Adipocyte (in vitro differentiated cells): ENCODE measurements around the gene INTU.

ENCODE experiments used
- DNase-seq: peaks from one replicate; pipeline ENCODE4 v3.0.0-alpha.2; 2015; ENCODE audit warnings: low read depth
- H3K27me3 ChIP-seq: replicated peaks from 2 replicates; pipeline ENCODE4 v1.7.0; 2013; ENCODE audit warnings: mild to moderate bottlenecking, low read length, moderate library complexity; ENCODE audit not compliant: control insufficient read depth, insufficient read depth
- H3K36me3 ChIP-seq: 2 replicates; pipeline ENCODE4 v1.7.0; 2013; ENCODE audit warnings: low read length, mild to moderate bottlenecking, moderate library complexity; ENCODE audit not compliant: control insufficient read depth, insufficient read depth, severe bottlenecking
- H3K4me1 ChIP-seq: 2 replicates; pipeline ENCODE4 v1.7.0; 2013; ENCODE audit warnings: mild to moderate bottlenecking, low read length, moderate library complexity; ENCODE audit not compliant: control insufficient read depth, insufficient read depth
- H3K4me3 ChIP-seq: 2 replicates; pipeline ENCODE4 v1.7.0; 2013; ENCODE audit warnings: mild to moderate bottlenecking, low read length, moderate library complexity
- H3K9ac ChIP-seq: 2 replicates; pipeline ENCODE4 v1.7.0; 2013; ENCODE audit warnings: mild to moderate bottlenecking, low read length, moderate library complexity
- H3K9me3 ChIP-seq: 2 replicates; pipeline ENCODE4 v1.7.0; 2013; ENCODE audit warnings: mild to moderate bottlenecking, low read length, moderate library complexity; ENCODE audit not compliant: control insufficient read depth

Gene INTU

GRCh38 chr4:127756906-127757305 lies 124.1 kb downstream of the INTU start:
- no peak overlapping the region for H3K4me3 ChIP-seq
- no peaks in the 10 kb centered on the region for H3K36me3 ChIP-seq
- H3K9ac ChIP-seq = no peak overlapping the region
- DNase-seq = no peak
- H3K4me1 ChIP-seq = no peaks in the 10 kb centered on the region
- H3K9me3 ChIP-seq = peaks cover 3% of the 10 kb centered on the region
- H3K27me3 ChIP-seq = no peaks in the 10 kb centered on the region

- H3K4me3 ChIP-seq = no peak overlapping the region
- H3K36me3 ChIP-seq = no peaks in the 10 kb centered on the region
- DNase-seq = no peak
- H3K9ac ChIP-seq = no peak overlapping the region
- H3K27me3 ChIP-seq = no peaks in the 10 kb centered on the region
- no peaks in the 10 kb centered on the region for H3K4me1 ChIP-seq
- H3K9me3 ChIP-seq = peaks cover 3% of the 10 kb centered on the region
Measured at GRCh38 chr4:127759228-127759820, 126.6 kb downstream of the INTU start.

DNA sequence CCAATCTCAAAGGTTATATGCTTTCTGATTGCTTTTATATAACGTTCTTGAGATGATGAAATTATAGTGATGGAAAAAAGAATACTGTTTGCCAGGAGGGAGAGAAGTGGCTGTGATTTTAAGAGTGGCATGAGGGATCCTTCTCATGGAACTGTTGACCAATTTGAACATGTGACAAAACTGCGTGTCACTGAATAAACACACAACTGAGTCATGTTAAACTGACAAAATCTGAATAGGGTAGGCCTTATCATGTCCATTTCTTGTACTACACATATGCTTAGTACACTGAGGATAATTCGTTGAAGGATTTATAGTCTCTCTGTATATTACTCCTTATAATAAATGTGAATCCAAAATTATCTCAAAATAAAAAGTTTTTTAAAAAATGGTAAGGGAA lies 127.1 kb downstream of the INTU start:
- no peaks in the 10 kb centered on the region for H3K36me3 ChIP-seq
- H3K9me3 ChIP-seq = peaks cover 3% of the 10 kb centered on the region
- H3K27me3 ChIP-seq = no peaks in the 10 kb centered on the region
- H3K9ac ChIP-seq = no peak overlapping the region
- no peaks in the 10 kb centered on the region for H3K4me1 ChIP-seq
- no peak for DNase-seq
- no peak overlapping the region for H3K4me3 ChIP-seq

DNA sequence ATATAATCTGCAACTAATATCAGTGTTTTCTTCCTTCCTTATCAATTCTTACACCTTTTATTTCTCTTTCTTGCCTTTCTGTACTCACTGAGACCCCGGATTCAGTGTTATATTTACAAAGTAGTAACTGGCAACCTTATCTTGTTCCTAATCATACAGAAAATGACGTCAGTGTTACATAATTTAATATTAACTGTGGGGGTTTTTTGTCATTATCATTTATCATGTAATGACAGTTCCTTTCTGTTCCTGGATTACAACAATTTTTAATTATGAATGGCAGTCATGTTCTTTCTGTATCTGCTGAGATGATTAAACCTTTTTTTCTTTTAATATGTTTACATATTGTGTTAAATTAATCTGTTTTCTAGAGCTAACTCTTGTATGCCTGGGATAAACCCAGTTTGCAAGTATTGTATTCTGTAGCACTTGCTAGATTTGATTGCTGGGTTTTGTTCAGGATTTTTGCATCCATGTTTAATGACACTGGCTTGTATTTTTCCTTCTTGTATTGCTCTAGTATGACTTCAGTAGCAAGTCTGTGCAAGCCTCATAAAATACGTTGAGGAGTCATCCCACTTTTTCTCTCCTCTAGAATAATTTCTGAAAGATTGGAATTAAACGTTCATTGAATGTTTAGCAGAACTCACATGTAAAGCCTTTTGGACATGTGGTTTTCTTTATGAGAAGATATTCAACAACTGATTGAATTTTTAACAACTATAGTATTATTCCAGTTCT lies 138.9 kb downstream of the INTU start:
- Histone ChIP-seq H3K27me3 (no peaks in the 10 kb centered on the region), H3K4me3 (no peak overlapping the region), H3K9me3 (no peaks in the 10 kb centered on the region), H3K36me3 (no peaks in the 10 kb centered on the region), H3K4me1 (no peaks in the 10 kb centered on the region), H3K9ac (no peak overlapping the region)
- no peak for DNase-seq

DNA sequence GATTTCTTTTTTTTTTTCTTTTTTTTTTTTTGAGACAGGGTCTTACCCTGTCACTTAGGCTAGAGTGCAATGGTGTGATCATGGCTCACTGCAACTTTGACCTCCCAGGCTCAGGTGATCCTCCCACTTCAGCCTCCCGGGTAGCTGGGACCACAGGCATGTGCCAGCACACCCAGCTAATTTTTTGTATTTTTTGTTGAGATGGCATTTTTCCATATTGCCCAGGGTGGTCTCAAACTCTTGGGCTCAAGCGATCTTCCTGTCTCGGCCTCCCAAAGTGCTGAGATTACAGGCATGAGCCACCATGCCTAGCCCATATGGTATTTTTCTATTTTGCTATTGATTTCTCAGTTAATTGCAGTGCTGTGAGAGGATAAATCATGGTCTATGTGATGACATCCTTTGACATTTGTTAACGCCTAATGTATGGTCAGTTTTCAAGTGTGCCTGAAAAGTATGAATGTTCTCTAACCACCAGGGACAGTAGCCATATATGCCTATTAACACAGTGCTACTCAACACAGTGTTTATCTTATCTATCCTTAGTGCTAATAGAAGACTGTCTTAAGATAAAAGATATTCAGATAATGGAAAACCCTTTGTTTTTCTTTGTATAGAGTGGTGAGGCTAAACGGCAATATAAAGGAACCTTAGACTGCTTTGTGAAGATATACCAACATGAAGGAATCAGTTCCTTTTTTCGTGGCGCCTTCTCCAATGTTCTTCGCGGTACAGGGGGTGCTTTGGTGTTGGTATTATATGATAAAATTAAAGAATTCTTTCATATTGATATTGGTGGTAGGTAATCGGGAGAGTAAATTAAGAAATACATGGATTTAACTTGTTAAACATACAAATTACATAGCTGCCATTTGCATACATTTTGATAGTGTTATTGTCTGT lies 140.3 kb downstream of the INTU start:
- Histone ChIP-seq H3K4me1 (no peaks in the 10 kb centered on the region), H3K27me3 (no peaks in the 10 kb centered on the region), H3K9ac (no peak overlapping the region), H3K9me3 (no peaks in the 10 kb centered on the region), H3K36me3 (no peaks in the 10 kb centered on the region), H3K4me3 (no peak overlapping the region)
- no peak for DNase-seq

DNA sequence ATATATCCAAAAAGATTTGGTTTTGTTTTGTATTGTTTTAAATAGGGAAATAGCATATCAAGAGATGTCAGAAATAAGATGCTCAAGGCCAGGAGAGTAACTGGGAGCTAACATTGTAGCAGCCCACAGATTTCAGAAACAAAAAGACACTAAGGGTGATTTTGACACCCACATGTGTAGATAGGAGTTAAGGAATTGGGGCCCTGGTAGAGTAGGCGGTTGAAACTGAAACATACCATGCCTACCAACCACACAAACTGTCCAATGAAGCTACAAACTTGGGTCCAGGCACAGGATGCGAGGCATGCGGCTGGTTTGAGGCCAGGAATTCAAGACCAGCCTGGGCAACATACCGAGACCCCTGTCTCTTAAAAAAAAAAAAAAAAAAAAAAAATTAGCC lies 143.1 kb downstream of the INTU start:
- Histone ChIP-seq H3K9me3 (no peaks in the 10 kb centered on the region), H3K4me3 (no peak overlapping the region), H3K36me3 (no peaks in the 10 kb centered on the region), H3K27me3 (no peaks in the 10 kb centered on the region), H3K4me1 (no peaks in the 10 kb centered on the region), H3K9ac (no peak overlapping the region)
- DNase-seq = no peak
